ENCODE measurements around the gene KIF2C. TPM values are rescaled to one million over a fixed set of nuclear protein-coding genes. Genes with fewer than 3 reads are reported as not detected.
A peak's percentile ranks its signal among the peaks of the same experiment; 100 is the strongest.

KIF2C gene
- total and polyA plus RNA-seq, 9 of the 15 experiments (the other 6 are each of a cell fraction or from before 2014, with no cell fraction given), result 84.9 to 226 (median 169) TPM

DNA sequence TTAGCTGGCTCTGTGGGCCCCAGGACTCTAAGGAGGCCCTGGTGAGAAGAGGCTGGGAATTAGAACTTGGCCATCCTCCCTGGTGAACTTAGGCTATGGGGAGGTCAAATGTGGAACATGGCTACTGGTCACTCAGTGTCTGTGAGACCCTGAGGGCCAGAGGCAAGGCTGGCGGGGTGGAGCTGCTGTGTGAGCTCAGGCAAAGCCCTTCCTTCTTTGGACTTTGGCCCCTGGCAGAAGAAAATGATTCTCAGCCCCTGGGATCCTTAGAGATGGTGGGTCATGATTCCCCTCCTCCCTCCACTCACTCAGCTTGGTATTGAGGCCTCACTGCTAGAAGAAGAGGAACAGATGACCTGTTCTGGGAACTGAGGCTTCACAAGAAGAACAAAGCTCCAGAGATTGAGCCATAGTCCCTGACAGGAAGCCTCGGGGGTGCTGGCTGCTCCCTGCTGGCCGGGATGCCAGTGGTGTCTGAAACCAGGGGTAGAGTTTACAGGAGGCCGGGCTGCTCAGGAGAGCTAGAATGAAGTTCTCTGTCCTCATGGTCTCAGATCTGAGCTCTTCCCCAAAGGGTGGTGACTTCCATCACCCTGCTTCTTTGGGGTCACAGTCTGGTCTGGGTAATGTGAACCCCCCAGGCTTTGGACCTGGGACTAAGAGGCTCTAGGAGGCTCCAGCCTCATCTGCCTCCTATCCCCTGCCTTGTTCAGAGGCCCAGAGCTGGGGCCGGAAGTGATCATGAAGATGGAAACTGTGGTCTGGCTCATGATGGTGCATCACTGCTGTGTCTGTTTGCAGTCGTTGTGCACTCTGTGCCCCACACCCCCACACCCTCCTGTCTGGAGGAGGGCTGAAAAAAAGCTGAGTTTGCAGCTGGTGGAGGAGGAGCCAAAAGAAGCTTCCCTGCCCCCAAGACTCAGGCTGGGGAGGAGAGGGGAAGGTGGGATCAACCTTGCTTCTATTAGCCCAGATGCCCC, 69.6 kb downstream of the KIF2C start (continued):
- peak; percentile 7 for TF ChIP-seq PRDM10 (IDR thresholded peaks at IDR 0.05; ENCODE audit: partially characterized antibody)
- TF ChIP-seq ZNF584 (CRISPR knock-in tag; IDR thresholded peaks at IDR 0.05; ENCODE audit: low read depth), result 0 out of 2 replicates have a peak, but pooled peaks have one; percentile 38
- TF ChIP-seq ETV5 (CRISPR knock-in tag; IDR thresholded peaks at IDR 0.05; ENCODE audit: low read depth), result 0 out of 2 replicates have a peak, but pooled peaks have one; percentile 36
- no peak for TF ChIP-seq NR2C2 (CRISPR knock-in tag; IDR thresholded peaks at IDR 0.05)
- no peak for TF ChIP-seq NR2C2 (tag; IDR thresholded peaks at IDR 0.05)
- TF ChIP-seq HNRNPH1 (optimal IDR thresholded peaks at IDR 0.05; ENCODE audit: low read depth, low read length), result no peak
- TF ChIP-seq, protein P1, sequence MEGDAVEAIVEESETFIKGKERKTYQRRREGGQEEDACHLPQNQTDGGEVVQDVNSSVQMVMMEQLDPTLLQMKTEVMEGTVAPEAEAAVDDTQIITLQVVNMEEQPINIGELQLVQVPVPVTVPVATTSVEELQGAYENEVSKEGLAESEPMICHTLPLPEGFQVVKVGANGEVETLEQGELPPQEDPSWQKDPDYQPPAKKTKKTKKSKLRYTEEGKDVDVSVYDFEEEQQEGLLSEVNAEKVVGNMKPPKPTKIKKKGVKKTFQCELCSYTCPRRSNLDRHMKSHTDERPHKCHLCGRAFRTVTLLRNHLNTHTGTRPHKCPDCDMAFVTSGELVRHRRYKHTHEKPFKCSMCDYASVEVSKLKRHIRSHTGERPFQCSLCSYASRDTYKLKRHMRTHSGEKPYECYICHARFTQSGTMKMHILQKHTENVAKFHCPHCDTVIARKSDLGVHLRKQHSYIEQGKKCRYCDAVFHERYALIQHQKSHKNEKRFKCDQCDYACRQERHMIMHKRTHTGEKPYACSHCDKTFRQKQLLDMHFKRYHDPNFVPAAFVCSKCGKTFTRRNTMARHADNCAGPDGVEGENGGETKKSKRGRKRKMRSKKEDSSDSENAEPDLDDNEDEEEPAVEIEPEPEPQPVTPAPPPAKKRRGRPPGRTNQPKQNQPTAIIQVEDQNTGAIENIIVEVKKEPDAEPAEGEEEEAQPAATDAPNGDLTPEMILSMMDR (IDR thresholded peaks at IDR 0.05 in 2 of 3, conservative IDR thresholded peaks at IDR 0.05 in 1 of 3; ENCODE audit: insufficient read depth in 2 of 3, low read depth in 1 of 3, low read length in 3 of 3), result 0 out of 6 replicates have a peak, but pooled peaks of 1 of the 3 experiments have one; percentile 12
- TF ChIP-seq ZBTB7A (IDR thresholded peaks at IDR 0.05; ENCODE audit: borderline replicate concordance, control insufficient read depth, low read depth, low read length), result peak; percentile 20; the same call in 1 of the 2 replicates
- peak; percentile 45; the same call in 1 of the 2 replicates for TF ChIP-seq NCOR1 (IDR thresholded peaks at IDR 0.05)
- peak in 1 of 3 experiments; percentile 25 for TF ChIP-seq YY1 (IDR thresholded peaks at IDR 0.05; ENCODE audit: borderline replicate concordance in 1 of 3, control insufficient read depth in 1 of 3, extremely low read depth in 1 of 3, insufficient read depth in 3 of 3, insufficient read length in 1 of 3, insufficient replicate concordance in 2 of 3, low read depth in 1 of 3, low read length in 2 of 3)
- TF ChIP-seq HDAC1 (IDR thresholded peaks at IDR 0.05), result peak in 1 of 2 experiments; percentile 11; a peak in 1 of 4 replicates
- TF ChIP-seq DMBX1 (CRISPR knock-in tag; IDR thresholded peaks at IDR 0.05; ENCODE audit: borderline replicate concordance), result 0 out of 2 replicates have a peak, but pooled peaks have one; percentile 33
- TF ChIP-seq SMAD4 (CRISPR knock-in tag; conservative IDR thresholded peaks at IDR 0.05), result 0 out of 2 replicates have a peak, but pooled peaks have one; percentile 28
- peak; percentile 39 for TF ChIP-seq TAF9B (IDR thresholded peaks at IDR 0.05; ENCODE audit: partially characterized antibody)
- TF ChIP-seq, protein P2, sequence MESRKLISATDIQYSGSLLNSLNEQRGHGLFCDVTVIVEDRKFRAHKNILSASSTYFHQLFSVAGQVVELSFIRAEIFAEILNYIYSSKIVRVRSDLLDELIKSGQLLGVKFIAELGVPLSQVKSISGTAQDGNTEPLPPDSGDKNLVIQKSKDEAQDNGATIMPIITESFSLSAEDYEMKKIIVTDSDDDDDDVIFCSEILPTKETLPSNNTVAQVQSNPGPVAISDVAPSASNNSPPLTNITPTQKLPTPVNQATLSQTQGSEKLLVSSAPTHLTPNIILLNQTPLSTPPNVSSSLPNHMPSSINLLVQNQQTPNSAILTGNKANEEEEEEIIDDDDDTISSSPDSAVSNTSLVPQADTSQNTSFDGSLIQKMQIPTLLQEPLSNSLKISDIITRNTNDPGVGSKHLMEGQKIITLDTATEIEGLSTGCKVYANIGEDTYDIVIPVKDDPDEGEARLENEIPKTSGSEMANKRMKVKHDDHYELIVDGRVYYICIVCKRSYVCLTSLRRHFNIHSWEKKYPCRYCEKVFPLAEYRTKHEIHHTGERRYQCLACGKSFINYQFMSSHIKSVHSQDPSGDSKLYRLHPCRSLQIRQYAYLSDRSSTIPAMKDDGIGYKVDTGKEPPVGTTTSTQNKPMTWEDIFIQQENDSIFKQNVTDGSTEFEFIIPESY (CRISPR knock-in tag; IDR thresholded peaks at IDR 0.05), result 0 out of 2 replicates have a peak, but pooled peaks have one; percentile 11

Measured in K562 (cell line).